ENCODE measurements around the gene ST6GALNAC4.
"Not testable (repeated sequence)": the region's sequence is repeated elsewhere in the genome, so short reads cannot be mapped to it uniquely, and the experiment has no call there.

ST6GALNAC4 gene

DNA sequence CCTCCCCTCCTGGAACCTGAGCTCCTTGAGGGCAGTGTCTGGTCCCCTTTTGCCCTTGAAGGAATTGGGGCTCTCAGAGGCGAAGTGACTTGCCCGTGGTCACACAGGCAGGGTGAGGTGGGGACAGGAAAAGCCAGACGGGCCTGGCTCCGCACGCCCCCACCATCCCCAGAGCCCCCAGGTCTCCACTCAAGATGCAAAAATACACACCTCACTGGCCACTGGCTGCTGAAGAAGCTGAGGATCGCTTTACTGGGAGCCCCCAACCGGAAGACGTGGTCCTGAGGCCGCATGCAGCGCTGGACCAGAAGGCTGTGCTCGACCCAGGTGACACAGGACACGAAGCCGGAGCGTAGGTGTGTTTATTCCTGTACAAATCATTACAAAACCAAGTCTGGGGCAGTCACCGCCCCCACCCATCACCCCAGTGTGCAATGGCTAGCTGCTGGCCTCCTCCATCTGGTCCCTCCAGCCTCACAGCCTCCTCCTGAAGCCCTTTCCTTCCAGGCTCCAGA, 31.8 kb downstream of the ST6GALNAC4 start:
- no peak for DNase-seq

DNA sequence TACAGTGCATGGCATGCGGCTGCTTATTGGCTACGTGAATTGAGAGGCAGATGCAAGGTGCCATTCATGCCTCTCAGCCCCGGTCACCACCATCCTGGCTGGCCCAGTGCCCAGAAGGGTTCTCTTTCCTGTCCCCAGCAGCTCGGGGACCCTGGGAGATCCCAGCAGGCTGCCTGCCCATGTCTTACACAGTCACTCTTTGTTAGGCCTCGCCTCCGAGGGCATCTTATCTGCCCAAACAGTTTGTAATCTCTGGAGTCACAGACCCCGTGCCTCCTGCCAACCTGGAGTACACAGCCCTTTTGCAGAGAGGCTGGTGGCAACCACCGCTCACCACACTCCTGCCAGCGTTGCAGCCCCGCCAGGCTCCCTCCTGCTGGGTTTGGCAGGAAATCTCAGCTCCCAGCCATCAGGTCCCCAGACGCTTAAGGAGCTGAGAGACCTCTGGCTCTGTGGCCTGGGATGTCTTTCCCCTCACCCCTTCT, 32.4 kb downstream of the ST6GALNAC4 start:
- DNase-seq, result peak in 2 of 3 experiments; percentile 55 to 58

DNA sequence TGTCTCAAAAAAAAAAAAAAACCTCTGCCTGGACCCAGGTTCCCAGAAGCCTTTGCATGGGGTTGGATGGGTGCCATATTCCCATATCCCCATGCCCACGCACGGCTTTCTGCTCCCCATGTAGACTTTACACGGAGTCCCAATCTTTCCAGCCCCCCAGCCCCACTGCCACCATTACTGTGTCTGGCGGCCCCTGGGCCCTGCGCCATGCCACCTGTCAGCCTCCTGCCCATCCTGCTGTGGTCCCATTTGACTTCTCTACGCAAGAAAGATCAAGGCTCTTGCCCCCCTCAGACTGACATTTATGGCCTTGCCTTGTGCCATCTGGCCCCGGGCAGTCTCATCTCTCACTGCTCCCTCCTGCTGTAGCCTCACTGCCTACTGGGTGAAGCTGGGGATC, 32.9 kb downstream of the ST6GALNAC4 start:
- DNase-seq, result no peak

DNA sequence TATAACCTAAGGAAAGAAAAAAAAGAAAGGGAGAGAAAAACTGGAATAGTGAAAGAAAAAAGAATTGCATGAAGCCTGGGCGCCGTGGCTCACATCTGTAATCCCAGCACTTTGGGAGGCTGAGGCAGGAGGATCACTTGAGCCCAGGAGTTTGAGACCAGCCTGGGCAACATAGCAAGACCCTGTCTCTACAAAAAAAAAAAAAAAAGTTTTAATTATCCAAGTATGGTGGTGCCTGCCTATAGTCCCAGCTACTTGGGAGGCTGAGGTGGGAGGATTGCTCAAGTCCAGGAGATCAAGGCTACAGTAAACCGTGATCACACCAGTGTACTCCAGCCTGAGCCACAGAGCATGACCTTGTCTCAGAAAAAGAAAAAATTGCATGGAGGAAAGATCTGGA, 35.1 kb downstream of the ST6GALNAC4 start:
- DNase-seq, result not testable (repeated sequence)

DNA sequence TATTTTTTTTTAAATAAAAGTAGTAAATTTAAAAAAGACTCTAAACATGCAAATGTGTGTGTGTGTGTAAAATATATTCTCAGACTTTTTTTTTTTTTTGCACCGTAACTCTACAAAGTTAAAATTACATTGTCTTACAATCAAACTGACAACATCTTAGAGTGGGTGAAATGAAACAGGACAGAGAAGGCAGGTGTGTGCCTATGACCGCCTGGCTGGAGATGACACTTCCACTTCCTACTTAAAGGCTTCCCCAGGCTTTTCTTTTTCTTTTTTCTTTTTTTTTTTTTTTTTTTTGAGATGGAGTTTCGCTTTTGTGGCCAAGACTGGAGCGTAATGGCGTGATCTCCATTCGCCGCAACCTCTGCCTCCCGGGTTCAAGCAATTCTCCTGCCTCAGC, 36.7 kb downstream of the ST6GALNAC4 start:
- no peak for DNase-seq

DNA sequence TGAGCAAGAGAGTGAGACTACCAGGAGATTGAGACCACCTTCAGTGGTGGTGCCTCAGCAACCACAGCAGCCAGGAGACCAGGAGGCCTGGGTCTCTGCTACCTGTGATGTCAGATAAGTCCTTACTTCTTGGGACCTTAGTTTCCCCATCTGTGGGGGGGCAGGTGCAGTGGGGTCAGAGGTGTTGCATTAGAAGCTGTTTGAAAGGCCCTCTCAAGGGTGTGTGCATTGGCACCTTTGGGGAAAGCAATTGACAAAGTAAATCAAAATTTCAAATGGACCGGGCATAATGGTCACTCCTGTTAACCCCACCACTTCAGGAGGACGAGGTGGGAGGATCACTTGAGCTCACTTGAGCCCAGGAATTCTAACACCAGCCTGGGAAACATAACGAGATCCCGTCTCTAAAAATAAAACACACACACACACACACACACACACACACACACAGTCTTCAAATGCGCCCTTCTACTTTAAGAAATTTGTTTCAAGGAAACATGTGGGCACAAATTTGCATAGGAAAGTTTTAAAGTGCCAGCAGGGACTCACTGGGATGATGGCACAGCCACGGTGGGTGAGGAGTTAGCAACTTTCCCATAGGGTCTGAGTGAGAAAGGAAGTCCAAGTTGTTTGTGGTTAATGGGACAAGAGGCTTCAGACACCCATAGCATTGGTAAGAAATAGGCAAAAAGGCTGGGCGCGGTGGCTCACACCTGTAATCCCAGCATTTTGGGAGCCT, 38.0 kb downstream of the ST6GALNAC4 start:
- DNase-seq, result no peak

DNA sequence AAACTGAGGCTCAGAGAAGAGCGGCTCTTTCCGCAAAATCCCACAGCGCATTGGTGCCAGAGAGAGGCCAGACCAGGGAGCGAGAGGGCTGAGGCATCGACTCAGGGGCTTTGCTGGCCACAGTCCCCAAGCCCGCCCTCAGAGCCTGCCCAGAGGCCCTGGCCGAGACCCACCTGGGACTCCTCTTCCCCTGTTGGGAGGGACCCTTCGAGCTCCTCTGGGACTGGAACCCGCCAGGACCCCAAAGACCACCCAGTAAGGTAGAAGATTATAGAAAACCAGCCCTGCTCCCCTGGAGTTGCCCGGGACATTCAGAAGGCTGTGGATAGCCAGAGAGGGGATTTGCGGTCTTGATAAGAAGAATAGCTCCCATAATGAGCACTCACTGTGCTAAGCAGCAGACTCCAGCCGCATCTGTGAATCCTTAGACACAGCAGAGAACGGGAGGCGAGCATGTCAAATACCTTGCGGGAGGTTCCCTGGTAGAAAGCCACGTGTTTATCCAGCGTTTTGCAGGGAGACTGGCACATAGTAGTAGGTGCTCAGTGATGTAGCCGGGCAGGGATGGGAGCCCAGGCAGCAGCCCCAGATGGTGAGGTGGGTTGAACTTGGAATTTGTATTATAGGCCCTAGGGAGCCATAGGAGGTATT, 38.7 kb downstream of the ST6GALNAC4 start:
- peak in 2 of 3 experiments; percentile 30 to 60 for DNase-seq

DNA sequence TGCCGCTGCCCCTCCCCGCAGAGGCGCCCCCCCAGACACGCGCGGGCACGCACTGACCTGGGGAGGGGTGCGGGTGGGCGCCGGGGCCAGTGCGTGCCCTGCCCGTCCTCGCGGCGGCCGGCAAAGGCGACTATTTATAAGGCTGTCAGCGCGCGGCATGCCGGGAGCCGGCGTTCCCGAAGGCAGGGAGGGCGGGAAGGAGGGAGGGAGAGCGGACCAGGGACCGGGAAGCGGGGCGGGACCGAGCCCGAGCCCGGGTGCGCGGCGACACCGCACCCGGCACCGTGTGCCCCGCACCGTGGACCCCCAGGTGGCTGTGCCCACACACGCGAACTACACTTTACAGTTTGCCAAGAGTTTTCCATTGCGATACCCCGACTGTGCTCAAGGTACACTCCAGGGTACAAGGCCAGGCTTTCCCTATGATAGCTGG, 39.3 kb downstream of the ST6GALNAC4 start, which contains the start of gene AK1:
Gene AK1, minus strand, starts transcription at position 110 of the 433 bp plus-strand sequence. CDS start 3,058 bp downstream, outside the sequence.
- peak; percentile 43 to 75 (median 70) for DNase-seq

DNA sequence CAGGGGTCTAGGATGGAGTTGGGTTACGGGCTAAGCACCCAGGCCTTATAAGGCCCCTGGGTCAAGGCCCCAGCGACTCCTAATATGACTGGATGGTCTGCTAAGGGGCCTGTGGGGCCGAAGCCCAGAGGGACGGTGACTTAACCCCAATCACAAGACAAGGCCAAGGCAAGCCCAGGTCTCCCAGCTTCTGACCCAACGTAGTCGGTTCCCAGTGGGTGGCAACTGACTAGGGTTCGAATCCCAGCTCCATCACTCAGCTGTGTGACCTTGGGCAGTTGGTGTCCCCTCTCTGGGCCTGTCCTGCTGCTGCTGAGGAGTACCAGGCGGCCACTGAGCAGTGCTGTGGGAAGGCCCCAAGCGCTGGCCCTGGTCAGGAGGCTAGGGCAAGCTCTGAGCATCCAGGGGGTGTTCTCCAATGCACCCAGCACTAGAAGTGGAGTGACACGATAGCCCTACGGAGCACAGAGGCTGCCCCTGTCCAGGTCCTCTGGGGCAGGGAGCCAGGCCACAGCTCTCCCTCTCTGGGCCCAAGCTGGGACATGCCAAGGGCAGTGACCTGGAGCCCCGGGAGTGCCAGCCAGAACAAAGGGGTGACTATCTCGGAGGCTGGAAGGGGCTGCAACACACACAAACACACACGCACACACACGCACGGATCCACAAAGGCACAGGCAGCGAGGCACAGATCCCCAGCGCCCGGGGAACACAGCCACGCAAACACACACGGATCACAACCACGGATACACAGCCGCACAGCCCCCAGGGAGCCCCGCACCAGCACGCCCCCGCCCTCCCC, 39.9 kb downstream of the ST6GALNAC4 start:
- peak in 1 of 3 experiments; percentile 69 for DNase-seq

DNA sequence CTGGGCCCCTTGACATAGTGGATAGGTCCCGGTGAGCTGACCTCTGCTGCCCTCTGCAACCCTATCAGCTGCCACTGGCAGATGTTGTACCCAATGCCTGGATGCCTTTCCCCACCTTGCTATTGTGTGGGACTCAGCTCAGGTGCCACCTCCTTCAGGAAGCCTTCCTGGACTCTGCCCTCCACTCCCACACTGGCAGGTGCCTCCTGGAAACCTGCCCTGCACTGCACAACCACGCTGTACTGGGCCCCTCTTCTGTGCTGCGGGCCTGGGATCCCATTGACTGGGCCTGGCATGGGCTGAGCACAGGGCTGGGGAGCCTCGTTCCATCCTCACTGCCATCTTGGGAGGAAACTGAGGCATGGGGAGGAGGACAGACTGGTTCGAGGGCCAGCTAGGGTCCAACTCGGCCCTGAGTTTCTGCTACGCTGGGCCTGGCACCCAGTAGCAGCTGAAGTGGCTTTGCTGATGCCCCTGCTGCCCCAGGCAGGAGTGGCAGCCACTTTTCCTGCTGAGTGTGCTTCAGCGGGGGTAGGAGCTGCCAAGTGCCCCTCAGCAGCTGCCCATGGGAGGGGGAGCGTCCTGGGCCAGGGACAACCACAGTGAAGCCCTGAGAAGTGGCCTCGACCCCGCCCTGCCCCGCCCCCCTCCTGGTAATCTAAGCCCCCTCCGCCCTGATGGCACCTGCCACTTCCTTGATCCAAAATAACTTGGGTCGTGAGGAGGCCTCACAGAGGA, 40.6 kb downstream of the ST6GALNAC4 start:
- DNase-seq, result no peak

DNA sequence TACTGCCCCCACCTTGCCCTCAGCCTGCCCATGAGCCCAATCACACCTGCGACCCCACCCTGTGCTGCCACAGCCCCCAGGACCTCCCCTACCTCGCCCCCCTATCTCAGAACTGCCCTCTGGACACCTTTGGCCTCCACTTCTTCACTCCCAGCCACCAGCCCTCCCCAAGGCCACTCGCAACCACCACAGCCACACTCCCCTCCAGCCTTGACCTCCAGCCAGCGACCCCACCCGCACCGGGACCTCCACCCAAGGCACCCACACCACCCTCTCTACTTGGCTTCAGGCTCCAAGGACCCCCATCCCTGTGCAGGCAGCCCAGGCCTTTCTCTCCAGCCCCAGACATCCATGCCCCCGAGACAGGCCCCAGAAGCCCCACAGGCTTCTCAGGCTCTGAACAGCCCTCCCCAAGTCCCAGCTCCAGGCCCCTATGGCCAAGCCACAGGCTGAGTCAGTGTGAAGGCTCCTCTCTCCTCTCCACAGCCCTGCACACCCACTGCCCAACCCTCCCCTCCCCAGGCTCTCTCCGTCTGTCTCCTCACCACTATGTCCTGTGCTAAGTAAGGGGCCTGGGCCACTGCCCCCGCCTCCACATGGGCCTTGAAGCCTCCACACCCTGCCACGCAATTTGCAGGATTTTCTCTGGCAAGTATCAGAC, 41.4 kb downstream of the ST6GALNAC4 start:
- no peak for DNase-seq

DNA sequence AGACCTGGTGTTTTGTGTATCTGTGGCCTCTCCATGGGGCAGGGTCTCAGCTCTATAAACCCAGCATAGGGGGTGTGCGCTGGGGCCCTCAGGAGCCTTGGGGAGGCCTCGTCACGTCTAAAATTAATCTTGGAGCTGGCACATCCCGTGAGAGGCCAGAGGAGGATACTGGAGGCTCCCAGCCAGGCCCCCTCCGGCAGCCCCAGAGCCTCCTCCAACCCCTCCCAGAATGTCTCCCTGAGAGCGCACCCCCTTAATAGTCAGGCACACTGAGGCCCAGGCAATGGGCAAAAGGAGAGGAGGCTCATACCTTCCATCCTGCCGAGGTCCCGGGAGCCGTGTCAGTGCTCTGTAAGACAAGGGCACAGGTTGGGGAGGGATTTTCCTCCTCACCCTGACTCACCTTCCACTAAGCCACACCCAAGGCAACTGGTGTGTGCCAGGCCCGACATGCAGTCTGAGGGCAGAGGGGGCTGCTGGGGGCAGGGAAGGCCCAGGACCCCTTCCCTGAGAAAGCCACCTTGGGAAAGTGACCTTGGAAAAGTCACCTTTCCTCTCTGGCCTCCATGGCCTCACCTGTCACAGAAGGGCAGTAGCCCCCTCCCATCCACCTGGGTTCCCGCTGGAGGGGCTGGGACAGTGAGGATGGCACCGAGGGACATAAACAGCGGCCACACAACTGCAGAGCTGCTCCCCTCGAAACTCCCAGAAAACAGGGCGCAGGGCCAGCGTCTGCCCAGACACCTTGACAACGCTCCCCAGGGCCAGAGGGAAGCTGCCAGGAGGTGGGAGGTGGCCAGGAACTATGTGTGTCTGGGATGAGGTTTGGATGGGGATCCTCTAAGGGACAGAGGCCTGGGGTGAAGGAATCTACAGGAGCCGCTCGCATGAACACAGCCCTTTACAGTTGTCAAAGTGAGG, 42.3 kb downstream of the ST6GALNAC4 start:
- DNase-seq, result no peak

DNA sequence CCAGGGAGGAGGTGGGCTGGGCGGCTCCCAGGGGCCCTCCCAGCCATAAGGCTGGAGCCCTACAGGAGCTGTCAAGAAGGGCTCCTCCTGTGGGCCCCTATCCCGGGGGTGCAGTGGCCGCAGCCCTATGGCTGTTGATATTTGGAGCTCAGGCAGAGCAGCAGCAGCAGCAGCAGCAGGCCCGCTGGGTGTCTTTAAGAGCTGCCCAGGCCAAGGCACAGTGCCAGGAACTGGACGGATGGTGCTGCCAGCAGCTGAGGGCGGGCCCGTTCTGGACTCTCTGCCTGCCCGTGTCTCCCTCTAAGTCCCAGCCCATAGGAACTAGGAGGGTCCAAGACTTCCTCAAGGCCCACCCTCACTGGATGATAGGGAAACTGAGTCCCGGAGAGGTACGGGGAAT, 43.0 kb downstream of the ST6GALNAC4 start:
- DNase-seq, result no peak

DNA sequence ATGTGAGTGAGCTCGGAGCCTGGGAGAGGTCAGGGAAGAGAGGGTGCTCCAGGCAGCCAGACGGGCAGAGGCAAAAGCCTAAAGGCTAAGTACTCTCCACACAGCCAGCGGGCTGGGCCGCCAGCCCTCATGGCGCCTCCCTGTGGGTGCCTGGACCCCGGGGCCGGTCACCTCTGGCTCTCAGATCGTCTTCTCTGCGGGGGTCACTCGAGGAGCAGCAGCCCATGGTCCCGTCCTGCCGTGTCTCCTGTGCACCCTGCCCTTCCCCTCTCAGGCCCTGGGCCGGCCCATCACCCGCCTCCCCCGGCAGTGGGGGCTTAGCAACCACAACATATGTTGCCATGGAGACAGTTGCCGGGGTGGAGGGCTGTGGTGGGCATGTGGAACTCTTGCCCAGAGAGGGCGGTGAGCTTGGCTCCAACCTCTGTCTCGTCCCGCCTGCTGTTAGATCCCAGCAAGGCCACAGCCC, 43.6 kb downstream of the ST6GALNAC4 start:
- peak in 1 of 3 experiments; percentile 17 for DNase-seq

DNA sequence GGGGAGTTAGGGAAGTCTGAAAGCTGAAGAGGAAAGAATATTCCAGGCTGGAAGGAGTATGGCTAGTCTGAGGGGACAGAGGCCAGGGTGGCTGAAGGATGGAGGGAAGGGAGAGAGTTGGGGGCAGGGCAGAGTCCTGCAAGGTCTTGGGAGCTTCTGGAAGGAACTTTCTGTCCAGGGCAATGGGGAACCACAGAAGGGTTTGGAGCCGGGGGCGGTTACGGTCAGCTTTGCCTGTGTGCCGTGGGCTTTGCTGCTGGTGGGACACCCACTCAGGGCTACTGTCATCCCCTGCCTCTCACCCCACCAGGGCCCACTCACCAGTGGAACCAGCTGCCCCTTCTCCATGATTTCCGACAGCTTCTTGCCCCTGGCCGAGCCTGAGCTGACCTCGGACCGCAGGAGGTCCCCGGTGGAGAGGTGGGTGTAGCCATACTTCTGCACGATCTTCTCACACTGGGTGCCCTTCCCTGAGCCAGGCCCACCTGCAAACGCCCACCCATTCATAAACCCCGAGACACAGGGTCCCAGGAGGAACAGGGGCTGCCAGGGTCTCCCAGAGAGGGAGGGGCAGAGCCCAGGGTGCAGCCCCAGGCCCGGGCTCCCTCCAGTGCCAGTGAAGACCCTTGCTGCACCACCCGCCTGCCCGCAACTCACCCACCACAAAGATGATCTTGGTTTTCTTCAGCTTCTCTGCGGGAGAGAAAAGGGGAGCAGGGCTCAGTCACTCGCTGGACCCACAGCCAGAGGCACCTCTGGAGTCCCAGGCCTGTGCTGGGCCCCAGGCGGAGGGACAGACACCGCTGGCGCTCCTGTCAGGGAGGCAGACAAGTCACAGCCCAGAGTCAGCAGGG, 44.2 kb downstream of the ST6GALNAC4 start:
- no peak for DNase-seq

DNA sequence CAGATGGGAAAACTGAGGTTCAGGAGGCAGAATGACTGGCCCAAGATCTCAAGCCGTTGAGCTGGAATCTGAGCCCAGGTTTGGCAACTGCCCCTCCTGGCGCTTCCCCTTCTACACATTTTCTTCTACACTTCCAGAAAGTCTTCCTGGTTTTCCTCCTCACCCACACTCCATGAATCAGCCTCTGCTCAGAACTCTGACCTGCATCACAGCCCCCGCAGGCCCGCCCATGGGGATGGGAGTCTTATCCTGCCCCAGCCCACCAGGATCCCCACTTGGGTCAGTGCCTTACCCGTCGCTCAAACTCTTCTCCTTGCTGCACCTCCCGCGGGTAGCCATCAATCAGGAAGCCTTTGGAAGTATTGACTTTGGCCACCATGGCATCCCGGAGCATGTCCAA, 45.3 kb downstream of the ST6GALNAC4 start:
- DNase-seq, result no peak

DNA sequence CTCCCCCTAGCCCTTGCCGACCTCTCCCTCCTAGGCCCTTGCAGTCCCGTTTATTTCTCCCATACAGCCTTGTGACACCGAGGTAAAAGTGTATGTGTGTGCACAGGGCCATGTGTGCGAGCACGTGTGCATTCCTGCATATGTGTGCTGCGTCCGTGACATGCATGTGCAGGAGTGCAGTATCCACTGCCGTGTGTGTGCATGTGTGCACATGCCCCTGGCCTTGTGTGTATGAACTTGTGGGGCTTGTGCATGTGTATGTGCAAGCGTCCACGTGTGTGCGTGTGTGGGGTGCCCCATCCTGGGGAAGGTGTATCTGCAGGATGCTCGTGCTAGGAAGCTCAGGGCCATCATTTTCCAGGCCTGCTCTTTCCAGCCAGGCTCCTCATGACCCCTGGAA, 46.0 kb downstream of the ST6GALNAC4 start:
- no peak for DNase-seq

DNA sequence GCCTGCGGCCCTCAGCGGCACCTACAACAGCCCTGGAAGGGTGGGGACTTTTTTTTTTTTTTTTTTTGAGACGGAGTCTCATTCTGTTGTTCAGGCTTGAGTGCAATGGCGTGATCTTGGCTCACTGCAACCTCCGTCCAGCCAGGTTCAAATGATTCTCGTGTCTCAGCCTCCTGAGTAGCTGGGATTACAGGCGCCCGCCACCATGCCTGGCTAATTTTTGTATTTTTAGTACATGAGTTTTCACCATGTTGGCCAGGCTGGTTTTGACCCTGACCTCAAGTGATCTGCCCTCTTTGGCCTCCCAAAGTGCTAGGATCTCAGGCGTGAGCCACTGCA, 46.7 kb downstream of the ST6GALNAC4 start:
- not testable (repeated sequence) for DNase-seq

DNA sequence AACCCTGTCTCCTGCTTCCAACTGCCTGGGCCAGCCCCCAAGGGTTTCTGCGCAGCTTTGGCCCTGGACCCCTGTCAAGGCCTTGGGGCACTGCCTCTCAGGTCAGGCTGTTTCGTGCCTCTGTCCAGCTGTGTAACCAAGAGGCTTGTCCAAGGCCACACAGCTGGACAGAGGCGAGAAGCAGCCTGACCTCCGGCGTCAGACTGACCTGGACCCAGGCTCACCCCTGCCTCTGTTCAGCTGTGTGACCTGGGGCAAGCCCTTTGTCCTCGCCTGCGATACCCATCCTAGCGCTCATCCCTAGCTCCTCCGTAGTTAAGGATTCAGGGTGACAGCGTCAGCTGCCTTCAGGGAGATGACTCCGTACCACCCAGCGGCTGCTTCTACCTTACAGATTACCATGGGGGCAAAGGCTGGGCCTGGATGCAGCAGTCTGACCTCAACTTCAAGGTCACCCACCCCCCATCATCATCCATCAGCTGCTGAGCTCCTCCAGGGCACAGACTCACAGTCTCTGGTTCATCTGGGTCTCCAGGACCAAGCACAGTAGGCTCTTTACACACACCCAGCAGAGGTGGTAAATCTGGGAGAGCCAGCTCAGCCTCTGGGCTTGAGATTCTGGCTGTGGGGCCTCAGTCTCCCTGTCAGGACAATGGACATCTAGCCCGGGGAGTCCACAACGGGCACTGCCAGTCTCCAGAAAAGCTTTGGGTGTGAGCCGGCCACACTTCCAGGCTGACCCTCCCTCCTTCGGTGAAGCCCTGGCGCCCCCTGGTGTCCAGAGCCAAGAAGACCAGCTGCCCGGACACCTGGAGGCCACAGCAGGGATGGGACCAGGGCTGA, 47.3 kb downstream of the ST6GALNAC4 start:
- peak; percentile 60 to 91 (median 75) for DNase-seq
